T47D (cell line): ENCODE data around the gene ETV6.

Source experiments
- DNase-seq, 2 experiments: peaks; one replicate each; pipeline versions ENCODE4 v3.0.0 to v3.0.0-alpha.2; 2011 to 2012; ENCODE audit warnings: low read depth in 1 of 2, low spot score in 1 of 2
- JUND ChIP-seq: IDR thresholded peaks from 2 replicates; pipeline ENCODE4 v1.6.1; 2012; ENCODE audit warnings: low read depth
- in situ Hi-C: cut with HindIII; loops from 2 replicates; pipeline ENCODE4 v1.10.0; 2016; ENCODE audit warnings: low sequenced_read_pairs, low pct_unique_long_range_greater_than_20kb

Gene ETV6

GRCh38 chr12:11785712-11786111, 136.2 kb downstream of the ETV6 start:
- DNase-seq: no peak
- in situ Hi-C loops: no loop called here
- no peak for TF ChIP-seq JUND

- TF ChIP-seq JUND: no peak
- no peak for DNase-seq
- in situ Hi-C loops: no loop called here
Measured at GRCh38 chr12:11786638-11787365, 137.3 kb downstream of the ETV6 start.

- in situ Hi-C loops: no loop called here
- no peak for TF ChIP-seq JUND
- DNase-seq: no peak
Measured at GRCh38 chr12:11787437-11787836, 138.0 kb downstream of the ETV6 start.

- in situ Hi-C loops: no loop called here
- TF ChIP-seq JUND: no peak
- no peak for DNase-seq
Measured at GRCh38 chr12:11787933-11788849, 138.7 kb downstream of the ETV6 start.

GRCh38 chr12:11793921-11794710, 144.6 kb downstream of the ETV6 start:
- no peak for TF ChIP-seq JUND
- no peak for DNase-seq
- in situ Hi-C loops: no loop called here

GRCh38 chr12:11794751-11795150, 145.3 kb downstream of the ETV6 start:
- in situ Hi-C loops: no loop called here
- DNase-seq: no peak
- no peak for TF ChIP-seq JUND

- in situ Hi-C loops: no loop called here
- no peak for TF ChIP-seq JUND
- no peak for DNase-seq
Measured at GRCh38 chr12:11795192-11795912, 145.9 kb downstream of the ETV6 start.

GRCh38 chr12:11795913-11796459, 146.5 kb downstream of the ETV6 start:
- no peak for TF ChIP-seq JUND
- in situ Hi-C loops: no loop called here
- DNase-seq: no peak

GRCh38 chr12:11797317-11797913, 147.9 kb downstream of the ETV6 start:
- DNase-seq: no peak
- no peak for TF ChIP-seq JUND

GRCh38 chr12:11798006-11798708, 148.7 kb downstream of the ETV6 start:
- DNase-seq: no peak
- no peak for TF ChIP-seq JUND
- in situ Hi-C loops: no loop called here

More at GRCh38 chr12:11797317-11797913, 147.9 kb downstream of the ETV6 start:
- in situ Hi-C loops: no loop called here
